GM12892 (cell line): ENCODE results near the gene AMBRA1.

ENCODE experiments used
- POLR2A ChIP-seq: IDR thresholded peaks from 2 replicates; pipeline ENCODE4 v1.6.1; 2011; ENCODE audit warnings: low read depth, low read length, control low read depth
- TAF1 ChIP-seq: IDR thresholded peaks from 2 replicates; pipeline ENCODE4 v1.6.1; 2011; ENCODE audit warnings: low read depth, mild to moderate bottlenecking, control low read depth, low read length, borderline replicate concordance

- TF ChIP-seq POLR2A (no peak), TAF1 (no peak)
Observed at GRCh38 chr11:46597609-46598219, 3.9 kb upstream of the AMBRA1 start.
